Neuronal stem cell (in vitro differentiated cells): Measurements from ENCODE around the gene ZCCHC24.

ENCODE experiments used
- DNase-seq: peaks from one replicate; pipeline ENCODE4 v3.0.0-alpha.2; 2013; ENCODE audit warnings: low spot score
- H2AFZ ChIP-seq: one replicate; pipeline ENCODE4 v1.6.1; 2013; ENCODE audit warnings: mild to moderate bottlenecking, low read length, inconsistent platforms
- H2AK5ac ChIP-seq: 2 replicates; pipeline ENCODE4 v1.6.1; 2013; ENCODE audit warnings: low read depth, mild to moderate bottlenecking, inconsistent platforms, low read length, moderate library complexity, mixed read lengths
- H2BK120ac ChIP-seq: 2 replicates; pipeline ENCODE4 v1.6.1; 2013; ENCODE audit warnings: low read depth, mild to moderate bottlenecking, inconsistent platforms, low read length, moderate library complexity, mixed read lengths
- H2BK12ac ChIP-seq: one replicate; pipeline ENCODE4 v1.6.1; 2013; ENCODE audit warnings: low read length, inconsistent platforms
- H2BK15ac ChIP-seq: 2 replicates; pipeline ENCODE4 v1.6.1; 2013; ENCODE audit warnings: mild to moderate bottlenecking, low read length, inconsistent platforms, mixed read lengths
- H2BK5ac ChIP-seq: one replicate; pipeline ENCODE4 v1.6.1; 2013; ENCODE audit warnings: inconsistent platforms, mild to moderate bottlenecking, low read length, moderate library complexity
- H3K14ac ChIP-seq: one replicate; pipeline ENCODE4 v1.6.1; 2013; ENCODE audit warnings: low read length, inconsistent platforms
- H3K18ac ChIP-seq: 2 replicates; pipeline ENCODE4 v1.6.1; 2013; ENCODE audit warnings: low read length, inconsistent platforms
- H3K23ac ChIP-seq: 2 replicates; pipeline ENCODE4 v1.6.1; 2013; ENCODE audit warnings: low read depth, mild to moderate bottlenecking, mixed read lengths, low read length, inconsistent platforms; ENCODE audit not compliant: poor library complexity
- H3K27ac ChIP-seq: replicated peaks from 3 replicates; pipeline ENCODE4 v1.5.1; 2013; ENCODE audit warnings: low read length, inconsistent platforms
- H3K27me3 ChIP-seq, 3 experiments: 2 replicates each; pipeline ENCODE4 v1.6.1; 2013; ENCODE audit warnings: low read length in 3 of 3, mild to moderate bottlenecking in 2 of 3, inconsistent platforms in 1 of 3, low read depth in 1 of 3, mixed read lengths in 1 of 3, moderate library complexity in 1 of 3; ENCODE audit not compliant: control insufficient read depth in 3 of 3, insufficient read depth in 3 of 3
- H3K36me3 ChIP-seq, 2 donors: replicated peaks in 1 of 2; 2 replicates each; pipeline ENCODE4 v1.6.1; 2013; ENCODE audit warnings: low read length in 2 of 2; ENCODE audit not compliant: control insufficient read depth in 2 of 2, insufficient read depth in 2 of 2
- H3K4ac ChIP-seq: 2 replicates; pipeline ENCODE4 v1.6.1; 2013; ENCODE audit warnings: inconsistent platforms, mild to moderate bottlenecking, low read length, moderate library complexity
- H3K4me1 ChIP-seq, 2 donors: 1 replicate in 1 of 2; 2 replicates in 1 of 2; pipeline ENCODE4 v1.6.1; 2013; ENCODE audit warnings: low read length in 2 of 2, low read depth in 1 of 2; ENCODE audit not compliant: control insufficient read depth in 2 of 2, insufficient read depth in 1 of 2
- H3K4me2 ChIP-seq: one replicate; pipeline ENCODE4 v1.6.1; 2013; ENCODE audit warnings: mild to moderate bottlenecking, low read length, inconsistent platforms; ENCODE audit not compliant: insufficient read depth, poor library complexity, severe bottlenecking
- H3K4me3 ChIP-seq, 2 donors: 2 replicates each; pipeline ENCODE4 v1.5.1; 2013; ENCODE audit warnings: low read length in 2 of 2, mild to moderate bottlenecking in 2 of 2, inconsistent platforms in 1 of 2, moderate library complexity in 1 of 2
- H3K79me1 ChIP-seq: one replicate; pipeline ENCODE4 v1.6.1; 2013; ENCODE audit warnings: low read depth, mild to moderate bottlenecking, inconsistent platforms, low read length, moderate library complexity
- H3K9ac ChIP-seq: one replicate; pipeline ENCODE4 v1.6.1; 2013; ENCODE audit warnings: mild to moderate bottlenecking, low read depth, low read length, inconsistent platforms; ENCODE audit not compliant: poor library complexity
- H3K9me3 ChIP-seq, 2 donors: replicated peaks in 1 of 2; 2 replicates each; pipeline versions ENCODE3 to v1.6.1; 2013; ENCODE audit warnings: low read length in 2 of 2, mild to moderate bottlenecking in 2 of 2, inconsistent platforms in 1 of 2, low read depth in 1 of 2, mixed read lengths in 1 of 2, moderate library complexity in 1 of 2; ENCODE audit not compliant: control insufficient read depth in 2 of 2, insufficient read depth in 1 of 2
- H4K8ac ChIP-seq: one replicate; pipeline ENCODE4 v1.6.1; 2013; ENCODE audit warnings: low read depth, mild to moderate bottlenecking, inconsistent platforms, low read length, moderate library complexity
- H4K91ac ChIP-seq: one replicate; pipeline ENCODE4 v1.6.1; 2013; ENCODE audit warnings: low read length, low read depth, mild to moderate bottlenecking, inconsistent platforms; ENCODE audit not compliant: poor library complexity
- WGBS, 2 donors: extraction: QIAGEN DNeasy Blood & Tissue Kit; methylation state at CpG; one replicate each; pipeline ENCODE4 v1.1.7; 2013; ENCODE audit warnings: missing lambda C conversion rate in 2 of 2, mixed read lengths in 1 of 2; ENCODE audit not compliant: insufficient read length in 2 of 2, insufficient replicate concordance in 1 of 2; ENCODE audit errors: extremely low coverage in 2 of 2; 5-methylcytosine and 5-hydroxymethylcytosine counted together

ZCCHC24 gene

DNA sequence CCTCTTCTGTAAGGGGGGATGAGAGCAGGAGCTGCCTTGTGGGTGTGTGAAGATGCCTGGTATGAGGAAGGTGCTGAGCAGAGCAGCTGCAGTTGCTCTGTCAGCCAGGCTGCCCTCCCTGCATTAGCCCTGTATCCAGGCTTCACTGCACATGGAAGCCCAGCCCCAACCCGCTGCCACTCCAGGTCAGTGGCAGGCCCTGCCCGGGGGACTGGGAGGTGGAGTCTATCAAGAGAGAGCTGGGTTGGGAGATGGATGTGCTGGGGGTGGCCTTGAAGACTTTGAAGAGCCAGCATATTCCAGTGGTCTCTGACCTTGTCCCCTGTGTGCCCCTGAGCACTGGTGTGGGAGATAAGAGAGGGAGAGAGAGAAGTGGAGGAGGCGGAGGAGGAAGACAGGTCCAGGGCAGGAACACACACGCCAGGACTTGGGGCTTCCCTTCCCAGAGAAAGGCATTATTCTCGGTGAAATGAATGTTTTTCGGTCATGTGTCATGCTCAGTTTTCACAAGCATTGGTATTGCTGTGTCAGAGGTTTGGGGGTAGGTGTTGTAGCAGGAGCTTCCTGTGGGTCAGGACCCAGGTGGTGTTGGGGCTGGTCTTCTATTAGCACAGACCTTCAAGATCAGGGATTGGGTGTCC, 95.5 kb downstream of the ZCCHC24 start:
- Histone ChIP-seq H4K91ac (no peak overlapping the region), H3K4ac (no peak overlapping the region), H3K18ac (no peak overlapping the region), H3K9me3 (no peaks in the 10 kb centered on the region), H3K9ac (no peak overlapping the region), H2AFZ (no peak overlapping the region), H3K27ac (no peak overlapping the region), H2BK5ac (no peak overlapping the region), H3K79me1 (peaks cover 11% of the 10 kb centered on the region), H3K4me2 (no peak overlapping the region), H3K27me3 (peaks cover 0 to 12% (median 0%) of the 10 kb centered on the region in 3 experiments), H2BK12ac (no peak overlapping the region), H2AK5ac (no peak overlapping the region), H3K14ac (no peak overlapping the region), H4K8ac (no peak overlapping the region), H3K23ac (no peak overlapping the region), H2BK120ac (no peak overlapping the region), H3K36me3 (peaks cover 45 to 65% of the 10 kb centered on the region in 2 donors), H2BK15ac (no peak overlapping the region), H3K4me1 (peaks cover 13 to 14% of the 10 kb centered on the region in 2 donors), H3K4me3 (no peak overlapping the region)
- DNase-seq: no peak
- WGBS, 2 donors: no CpG with 5 or more reads among the region's 6 CpGs

DNA sequence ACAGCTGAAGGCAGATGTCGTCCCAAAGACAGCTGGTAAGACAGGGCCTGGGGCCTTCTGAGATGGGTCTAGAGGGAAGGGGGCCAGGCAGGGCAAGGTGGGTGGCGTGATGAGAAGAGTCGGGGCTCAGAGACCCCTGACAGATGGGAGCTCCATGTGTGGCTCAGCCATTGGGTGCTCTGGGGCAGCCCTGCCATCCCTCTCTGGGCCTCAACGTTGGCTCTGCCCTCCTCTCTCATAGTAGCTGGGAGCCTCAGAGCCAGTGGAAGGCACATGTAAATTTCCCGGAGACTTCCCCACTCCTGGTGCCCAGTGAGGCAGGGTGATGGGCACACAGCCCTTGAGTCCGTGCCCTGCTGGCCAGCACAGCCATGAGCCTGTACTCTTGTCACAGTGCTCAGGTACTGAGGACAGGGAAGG, 96.3 kb downstream of the ZCCHC24 start:
- peak overlapping the region; percentile 27 for H3K9ac ChIP-seq
- no peak overlapping the region for H4K8ac ChIP-seq
- no peak overlapping the region for H4K91ac ChIP-seq
- no peak overlapping the region for H2BK120ac ChIP-seq
- H3K4me3 ChIP-seq: peak overlapping the region in 1 of 2 donors; percentile 90
- peaks cover 39 to 57% of the 10 kb centered on the region in 2 donors for H3K36me3 ChIP-seq
- WGBS, 2 donors: no CpG with 5 or more reads among the region's 6 CpGs
- no peak overlapping the region for H3K4ac ChIP-seq
- no peak overlapping the region for H3K4me2 ChIP-seq
- no peak overlapping the region for H2BK12ac ChIP-seq
- H3K23ac ChIP-seq: no peak overlapping the region
- H3K79me1 ChIP-seq: peaks cover 11% of the 10 kb centered on the region
- no peak overlapping the region for H3K14ac ChIP-seq
- no peak overlapping the region for H2BK5ac ChIP-seq
- peaks cover 0 to 12% (median 0%) of the 10 kb centered on the region in 3 experiments for H3K27me3 ChIP-seq
- DNase-seq: no peak
- H3K9me3 ChIP-seq: no peaks in the 10 kb centered on the region
- no peak overlapping the region for H3K27ac ChIP-seq
- peaks cover 14% of the 10 kb centered on the region in 2 donors for H3K4me1 ChIP-seq
- H2BK15ac ChIP-seq: no peak overlapping the region
- H2AK5ac ChIP-seq: no peak overlapping the region
- H2AFZ ChIP-seq: no peak overlapping the region
- no peak overlapping the region for H3K18ac ChIP-seq

DNA sequence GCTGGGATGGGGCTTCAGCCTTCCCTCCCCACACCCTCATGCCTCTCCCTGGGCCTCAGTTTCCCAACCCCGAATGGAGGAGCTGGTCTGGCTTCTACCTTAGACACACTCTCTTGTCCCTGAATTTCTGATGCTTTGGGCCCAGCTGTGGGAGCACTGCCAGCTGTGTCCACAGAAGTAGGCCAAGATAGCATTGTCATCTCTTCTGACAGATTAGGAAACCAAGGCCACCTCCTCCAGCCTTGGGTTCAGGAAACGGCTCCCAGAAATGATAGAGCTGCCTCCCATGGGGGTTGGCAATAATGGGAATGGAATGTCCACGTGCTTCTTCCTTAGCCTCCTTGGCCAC, 96.8 kb downstream of the ZCCHC24 start:
- Histone ChIP-seq H3K4me3 (peak overlapping the region in 1 of 2 donors; percentile 90), H2BK5ac (no peak overlapping the region), H4K8ac (no peak overlapping the region), H3K23ac (peak overlapping the region; percentile 60), H3K4me2 (peak overlapping the region; percentile 100), H3K4me1 (peaks cover 14% of the 10 kb centered on the region in 2 donors), H3K18ac (no peak overlapping the region), H3K9ac (no peak overlapping the region), H4K91ac (no peak overlapping the region), H3K36me3 (peaks cover 34 to 53% of the 10 kb centered on the region in 2 donors), H3K79me1 (peaks cover 11% of the 10 kb centered on the region), H3K4ac (no peak overlapping the region), H2BK15ac (no peak overlapping the region), H3K27ac (no peak overlapping the region), H3K14ac (no peak overlapping the region), H3K9me3 (no peaks in the 10 kb centered on the region), H3K27me3 (peaks cover 0 to 12% (median 0%) of the 10 kb centered on the region in 3 experiments), H2BK12ac (no peak overlapping the region), H2BK120ac (no peak overlapping the region), H2AK5ac (peak overlapping the region; percentile 97), H2AFZ (no peak overlapping the region)
- no CpG with 5 or more reads among the region's 3 CpGs for WGBS, 2 donors
- DNase-seq: no peak

DNA sequence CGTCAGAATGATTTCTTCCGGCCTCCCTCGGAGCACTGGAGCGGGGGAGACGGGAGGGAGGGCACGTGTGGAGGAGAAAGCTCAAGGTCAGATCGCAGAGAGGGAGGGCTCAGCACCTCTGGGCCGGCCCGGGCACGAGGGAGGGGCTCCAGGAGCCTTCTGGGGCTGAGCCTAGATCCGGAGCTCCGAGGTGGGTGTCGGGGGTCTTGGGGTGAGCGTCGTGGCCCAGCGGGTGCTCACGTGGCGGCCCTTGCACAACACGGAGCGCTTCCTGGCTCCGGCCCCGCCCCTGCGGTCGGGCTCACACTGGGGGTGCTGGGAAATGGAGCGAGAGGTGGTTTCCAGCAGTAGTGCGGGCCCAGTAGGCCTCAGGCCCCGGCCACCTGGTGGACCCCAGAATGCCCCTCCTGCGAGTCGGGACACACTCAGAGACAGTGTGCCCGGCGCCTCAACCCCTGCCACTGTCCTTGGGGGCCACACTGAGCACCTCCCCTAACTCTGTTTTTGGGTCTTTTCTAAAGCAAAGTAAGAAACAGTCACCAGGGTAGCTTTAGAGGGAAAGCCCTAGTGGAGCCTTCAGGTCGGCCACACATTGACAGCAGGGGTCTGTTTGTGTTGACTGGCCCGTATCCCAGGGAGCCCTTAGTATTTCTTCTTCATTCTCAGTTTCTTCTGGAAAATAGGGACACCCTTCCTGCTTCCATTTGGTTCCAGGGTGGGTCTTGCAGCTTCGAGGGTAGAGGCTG, 97.4 kb downstream of the ZCCHC24 start:
- H4K91ac ChIP-seq: no peak overlapping the region
- peak overlapping the region; percentile 97 for H2AFZ ChIP-seq
- no peak overlapping the region for H2BK5ac ChIP-seq
- no peak overlapping the region for H4K8ac ChIP-seq
- peaks cover 14% of the 10 kb centered on the region in 2 donors for H3K4me1 ChIP-seq
- H3K4me2 ChIP-seq: peak overlapping the region; percentile 100
- H3K36me3 ChIP-seq: peaks cover 29 to 47% of the 10 kb centered on the region in 2 donors
- peak overlapping the region; percentile 98 for H3K9ac ChIP-seq
- peak overlapping the region; percentile 98 for H3K14ac ChIP-seq
- peak overlapping the region; percentile 93 for H3K4ac ChIP-seq
- H2AK5ac ChIP-seq: peak overlapping the region; percentile 97
- peaks cover 0 to 12% (median 0%) of the 10 kb centered on the region in 3 experiments for H3K27me3 ChIP-seq
- peak overlapping the region; percentile 49 for H2BK12ac ChIP-seq
- DNase-seq: no peak
- H3K9me3 ChIP-seq: no peaks in the 10 kb centered on the region
- no peak overlapping the region for H2BK120ac ChIP-seq
- no peak overlapping the region for H3K27ac ChIP-seq
- H3K18ac ChIP-seq: peak overlapping the region; percentile 99
- H2BK15ac ChIP-seq: peak overlapping the region; percentile 46
- H3K4me3 ChIP-seq: peak overlapping the region; percentile 90 to 95
- H3K79me1 ChIP-seq: peaks cover 11% of the 10 kb centered on the region
- peak overlapping the region; percentile 99 for H3K23ac ChIP-seq
- no CpG with 5 or more reads among the region's 34 CpGs for WGBS, 2 donors
